Mammary epithelial cell (primary cell): ENCODE data around the gene FHIP2A.

Experiments
- CTCF ChIP-seq, 2 donors: IDR thresholded peaks in 1 of 2; conservative IDR thresholded peaks in 1 of 2; 2 replicates each; pipeline ENCODE4 v1.5.1; 2011 to 2012; ENCODE audit warnings: inconsistent platforms in 2 of 2, low read length in 2 of 2, mild to moderate bottlenecking in 2 of 2, control low read depth in 1 of 2, low read depth in 1 of 2; ENCODE audit not compliant: insufficient read depth in 1 of 2; ENCODE audit errors: extremely low read depth in 1 of 2
- EZH2 ChIP-seq: IDR thresholded peaks from 2 replicates; pipeline ENCODE4 v1.6.1; 2012; ENCODE audit warnings: low read length, inconsistent platforms, borderline replicate concordance

- TF ChIP-seq CTCF (conservative IDR thresholded peaks at IDR 0.05 in 1 of 2, IDR thresholded peaks at IDR 0.05 in 1 of 2; ENCODE audit: extremely low read depth in 1 of 2, insufficient read depth in 1 of 2, low read depth in 1 of 2, low read length in 2 of 2) (no peak), EZH2 (no peak)
Observed at GRCh38 chr10:114857922-114858629, 36.5 kb downstream of the FHIP2A start.
